ENCODE results near the gene GNRH2.
"Not testable (repeated sequence)": the region's sequence is repeated elsewhere in the genome, so short reads cannot be mapped to it uniquely, and the experiment has no call there.

The GNRH2 gene

GRCh38 chr20:3044336-3044965, 1.0 kb downstream of the GNRH2 start:
- DNase-seq = no peak

GRCh38 chr20:3045042-3045815, 1.8 kb downstream of the GNRH2 start:
- DNase-seq = peak; percentile 86

GRCh38 chr20:3045816-3046676, 2.6 kb downstream of the GNRH2 start, which contains the start of gene MRPS26:
Gene MRPS26, plus strand, starts transcription at chr20:3046052. Its CDS starts 17 bp downstream, at chr20:3046069.
- peak; percentile 92 for DNase-seq

- peak; percentile 70 for DNase-seq
Measured at GRCh38 chr20:3046677-3047462, 3.4 kb downstream of the GNRH2 start.

- DNase-seq = no peak
Measured at GRCh38 chr20:3047486-3048419, 4.3 kb downstream of the GNRH2 start.

- DNase-seq = no peak
Measured at GRCh38 chr20:3051385-3052019, 8.1 kb downstream of the GNRH2 start.

- no peak for DNase-seq
Measured at GRCh38 chr20:3059489-3059888, 16.1 kb downstream of the GNRH2 start.

GRCh38 chr20:3064119-3064518, 20.7 kb downstream of the GNRH2 start:
- DNase-seq = not testable (repeated sequence)

- no peak for DNase-seq
Measured at GRCh38 chr20:3067139-3068014, 24.0 kb downstream of the GNRH2 start.

GRCh38 chr20:3068075-3068474, 24.7 kb downstream of the GNRH2 start:
- DNase-seq = no peak

GRCh38 chr20:3068986-3069900, 25.8 kb downstream of the GNRH2 start:
- no peak for DNase-seq

- DNase-seq = no peak
Measured at GRCh38 chr20:3070725-3071124, 27.3 kb downstream of the GNRH2 start.

GRCh38 chr20:3071266-3071609, 27.8 kb downstream of the GNRH2 start:
- DNase-seq = no peak

- peak; percentile 79 for DNase-seq
Measured at GRCh38 chr20:3071610-3072529, 28.4 kb downstream of the GNRH2 start, which contains the start of gene OXT. Gene OXT, plus strand, starts transcription at chr20:3071620. Its CDS starts 36 bp downstream, at chr20:3071656.

GRCh38 chr20:3072530-3073250, 29.3 kb downstream of the GNRH2 start:
- no peak for DNase-seq

GRCh38 chr20:3073251-3073643, 29.8 kb downstream of the GNRH2 start:
- not testable (repeated sequence) for DNase-seq

GRCh38 chr20:3074812-3075211, 31.4 kb downstream of the GNRH2 start:
- no peak for DNase-seq
